NCI-H146 (cell line): ENCODE data around the gene AKAP8.
A peak's percentile ranks its signal among the peaks of the same experiment; 100 is the strongest.
"Not testable (repeated sequence)": the region's sequence is repeated elsewhere in the genome, so short reads cannot be mapped to it uniquely, and the experiment has no call there.

Experiments
- DNase-seq: peaks from one replicate; lab custom pipeline; 2025; lab: John Stamatoyannopoulos, UW

AKAP8 gene

GRCh38 chr19:15379083-15379998 lies at the start of gene AKAP8:
TSS of gene AKAP8 (minus strand) at chr19:15379787. CDS start at chr19:15379731, 56 bp downstream.
- DNase-seq = peak; percentile 99

GRCh38 chr19:15427991-15428471 lies 48.4 kb upstream of the AKAP8 start:
- DNase-seq = no peak

- DNase-seq = no peak
These were observed 47.7 kb upstream of the AKAP8 start for GRCh38 chr19:15427350-15427700.

- no peak for DNase-seq
These were observed 47.1 kb upstream of the AKAP8 start for GRCh38 chr19:15426485-15427349.

- no peak for DNase-seq
These were observed 45.8 kb upstream of the AKAP8 start for GRCh38 chr19:15425321-15425950.

- DNase-seq = no peak
These were observed 45.2 kb upstream of the AKAP8 start for GRCh38 chr19:15424692-15425272.

- DNase-seq = no peak
These were observed 44.5 kb upstream of the AKAP8 start for GRCh38 chr19:15424121-15424520.

GRCh38 chr19:15423130-15423529 lies 43.5 kb upstream of the AKAP8 start:
- DNase-seq = no peak

- DNase-seq = no peak
These were observed 42.9 kb upstream of the AKAP8 start for GRCh38 chr19:15422296-15423075.

- no peak for DNase-seq
These were observed 42.2 kb upstream of the AKAP8 start for GRCh38 chr19:15421721-15422260.

- DNase-seq = no peak
These were observed 41.6 kb upstream of the AKAP8 start for GRCh38 chr19:15421136-15421695.

GRCh38 chr19:15419413-15420025 lies 39.9 kb upstream of the AKAP8 start:
- peak; percentile 5 for DNase-seq

- peak; percentile 100 for DNase-seq
These were observed 39.2 kb upstream of the AKAP8 start, which contains the start of gene AKAP8L for GRCh38 chr19:15418579-15419412. TSS of gene AKAP8L (minus strand) at chr19:15418988. CDS start at chr19:15418923, 65 bp downstream.

GRCh38 chr19:15418231-15418578 lies 38.6 kb upstream of the AKAP8 start:
- DNase-seq = peak; percentile 88

GRCh38 chr19:15417699-15418098 lies 38.1 kb upstream of the AKAP8 start:
- peak; percentile 16 for DNase-seq

GRCh38 chr19:15412832-15413231 lies 33.2 kb upstream of the AKAP8 start:
- peak; percentile 88 for DNase-seq

- not testable (repeated sequence) for DNase-seq
These were observed 31.8 kb upstream of the AKAP8 start for GRCh38 chr19:15411351-15411750.

GRCh38 chr19:15404780-15405211 lies 25.2 kb upstream of the AKAP8 start:
- no peak for DNase-seq
